ENCODE data around the gene KLHL29.

DNA sequence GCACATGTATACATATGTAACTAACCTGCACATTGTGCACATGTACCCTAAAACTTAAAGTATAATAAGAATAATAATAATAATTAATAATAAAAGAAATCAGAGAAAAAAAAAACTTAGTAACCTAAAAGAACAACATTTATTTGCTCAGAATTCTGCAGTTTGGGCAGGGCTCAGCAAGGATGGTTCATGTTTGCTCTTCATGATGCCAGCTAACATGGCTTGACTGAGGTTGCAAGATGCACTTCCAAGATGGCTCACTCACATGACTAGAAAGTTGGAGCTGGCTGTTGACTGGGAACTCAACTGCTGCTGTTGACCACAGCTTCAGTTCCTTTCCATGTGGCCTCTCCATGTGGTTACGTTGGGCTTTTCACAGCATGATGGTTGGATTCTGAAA is 56.4 kb downstream of the KLHL29 start:
- TF ChIP-seq, protein P1, sequence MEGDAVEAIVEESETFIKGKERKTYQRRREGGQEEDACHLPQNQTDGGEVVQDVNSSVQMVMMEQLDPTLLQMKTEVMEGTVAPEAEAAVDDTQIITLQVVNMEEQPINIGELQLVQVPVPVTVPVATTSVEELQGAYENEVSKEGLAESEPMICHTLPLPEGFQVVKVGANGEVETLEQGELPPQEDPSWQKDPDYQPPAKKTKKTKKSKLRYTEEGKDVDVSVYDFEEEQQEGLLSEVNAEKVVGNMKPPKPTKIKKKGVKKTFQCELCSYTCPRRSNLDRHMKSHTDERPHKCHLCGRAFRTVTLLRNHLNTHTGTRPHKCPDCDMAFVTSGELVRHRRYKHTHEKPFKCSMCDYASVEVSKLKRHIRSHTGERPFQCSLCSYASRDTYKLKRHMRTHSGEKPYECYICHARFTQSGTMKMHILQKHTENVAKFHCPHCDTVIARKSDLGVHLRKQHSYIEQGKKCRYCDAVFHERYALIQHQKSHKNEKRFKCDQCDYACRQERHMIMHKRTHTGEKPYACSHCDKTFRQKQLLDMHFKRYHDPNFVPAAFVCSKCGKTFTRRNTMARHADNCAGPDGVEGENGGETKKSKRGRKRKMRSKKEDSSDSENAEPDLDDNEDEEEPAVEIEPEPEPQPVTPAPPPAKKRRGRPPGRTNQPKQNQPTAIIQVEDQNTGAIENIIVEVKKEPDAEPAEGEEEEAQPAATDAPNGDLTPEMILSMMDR (IDR thresholded peaks at IDR 0.05), result no peak
- TF ChIP-seq, protein P2, sequence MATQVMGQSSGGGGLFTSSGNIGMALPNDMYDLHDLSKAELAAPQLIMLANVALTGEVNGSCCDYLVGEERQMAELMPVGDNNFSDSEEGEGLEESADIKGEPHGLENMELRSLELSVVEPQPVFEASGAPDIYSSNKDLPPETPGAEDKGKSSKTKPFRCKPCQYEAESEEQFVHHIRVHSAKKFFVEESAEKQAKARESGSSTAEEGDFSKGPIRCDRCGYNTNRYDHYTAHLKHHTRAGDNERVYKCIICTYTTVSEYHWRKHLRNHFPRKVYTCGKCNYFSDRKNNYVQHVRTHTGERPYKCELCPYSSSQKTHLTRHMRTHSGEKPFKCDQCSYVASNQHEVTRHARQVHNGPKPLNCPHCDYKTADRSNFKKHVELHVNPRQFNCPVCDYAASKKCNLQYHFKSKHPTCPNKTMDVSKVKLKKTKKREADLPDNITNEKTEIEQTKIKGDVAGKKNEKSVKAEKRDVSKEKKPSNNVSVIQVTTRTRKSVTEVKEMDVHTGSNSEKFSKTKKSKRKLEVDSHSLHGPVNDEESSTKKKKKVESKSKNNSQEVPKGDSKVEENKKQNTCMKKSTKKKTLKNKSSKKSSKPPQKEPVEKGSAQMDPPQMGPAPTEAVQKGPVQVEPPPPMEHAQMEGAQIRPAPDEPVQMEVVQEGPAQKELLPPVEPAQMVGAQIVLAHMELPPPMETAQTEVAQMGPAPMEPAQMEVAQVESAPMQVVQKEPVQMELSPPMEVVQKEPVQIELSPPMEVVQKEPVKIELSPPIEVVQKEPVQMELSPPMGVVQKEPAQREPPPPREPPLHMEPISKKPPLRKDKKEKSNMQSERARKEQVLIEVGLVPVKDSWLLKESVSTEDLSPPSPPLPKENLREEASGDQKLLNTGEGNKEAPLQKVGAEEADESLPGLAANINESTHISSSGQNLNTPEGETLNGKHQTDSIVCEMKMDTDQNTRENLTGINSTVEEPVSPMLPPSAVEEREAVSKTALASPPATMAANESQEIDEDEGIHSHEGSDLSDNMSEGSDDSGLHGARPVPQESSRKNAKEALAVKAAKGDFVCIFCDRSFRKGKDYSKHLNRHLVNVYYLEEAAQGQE (IDR thresholded peaks at IDR 0.05; ENCODE audit: insufficient read depth in 1 of 2, low read depth in 2 of 2, low read length in 1 of 2), result no peak
- no peak for TF ChIP-seq POLR2AphosphoS5 (IDR thresholded peaks at IDR 0.05; ENCODE audit: low read depth, low read length)

Data from Panc1 (cell line).